ENCODE measurements around the gene CLMN. TPM values are rescaled to one million over a fixed set of nuclear protein-coding genes. Genes with fewer than 3 reads are reported as not detected.

The CLMN gene
- total and polyA plus RNA-seq, 2 experiments from 2014 or later = 3.2 to 5.7 TPM

DNA sequence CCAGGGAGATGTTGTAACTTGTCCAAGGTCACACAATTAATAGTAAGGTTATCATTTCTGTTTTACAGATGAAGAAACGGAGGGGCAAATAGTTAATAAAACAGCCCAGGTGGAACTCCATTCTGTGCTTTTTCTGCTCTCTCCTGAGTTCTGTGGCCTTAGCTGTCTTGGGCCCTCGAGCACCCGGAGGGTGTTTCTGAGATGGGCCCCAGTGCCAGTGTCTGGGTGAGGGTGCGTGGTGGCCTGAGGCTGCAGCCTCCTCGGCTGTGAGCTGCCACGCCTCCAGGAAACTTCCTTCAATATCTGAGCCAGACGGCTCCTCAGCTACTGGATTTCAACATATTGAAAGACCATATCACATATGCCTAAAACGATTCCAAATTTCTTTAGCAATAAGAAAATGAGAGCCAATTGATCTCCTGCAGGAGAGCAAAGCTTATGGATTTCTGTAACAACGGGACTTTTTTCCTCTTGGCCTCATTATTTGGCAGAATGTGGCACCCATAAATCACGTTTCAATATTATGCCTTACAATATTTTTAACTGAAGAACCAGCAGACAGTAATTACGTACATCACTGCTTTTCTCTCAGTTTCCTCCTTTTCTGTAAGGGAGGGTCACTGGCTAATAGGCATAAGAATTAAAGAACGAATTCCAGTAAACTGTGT, 87.6 kb downstream of the CLMN start (continued):
- TF ChIP-seq ZNF114 (CRISPR knock-in tag; IDR thresholded peaks at IDR 0.05) = no peak
- TF ChIP-seq, protein P1, sequence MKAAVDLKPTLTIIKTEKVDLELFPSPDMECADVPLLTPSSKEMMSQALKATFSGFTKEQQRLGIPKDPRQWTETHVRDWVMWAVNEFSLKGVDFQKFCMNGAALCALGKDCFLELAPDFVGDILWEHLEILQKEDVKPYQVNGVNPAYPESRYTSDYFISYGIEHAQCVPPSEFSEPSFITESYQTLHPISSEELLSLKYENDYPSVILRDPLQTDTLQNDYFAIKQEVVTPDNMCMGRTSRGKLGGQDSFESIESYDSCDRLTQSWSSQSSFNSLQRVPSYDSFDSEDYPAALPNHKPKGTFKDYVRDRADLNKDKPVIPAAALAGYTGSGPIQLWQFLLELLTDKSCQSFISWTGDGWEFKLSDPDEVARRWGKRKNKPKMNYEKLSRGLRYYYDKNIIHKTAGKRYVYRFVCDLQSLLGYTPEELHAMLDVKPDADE (IDR thresholded peaks at IDR 0.05) = no peak
- TF ChIP-seq ZNF331 (CRISPR knock-in tag; IDR thresholded peaks at IDR 0.05; ENCODE audit: low read depth) = no peak
- TF ChIP-seq, protein P2, sequence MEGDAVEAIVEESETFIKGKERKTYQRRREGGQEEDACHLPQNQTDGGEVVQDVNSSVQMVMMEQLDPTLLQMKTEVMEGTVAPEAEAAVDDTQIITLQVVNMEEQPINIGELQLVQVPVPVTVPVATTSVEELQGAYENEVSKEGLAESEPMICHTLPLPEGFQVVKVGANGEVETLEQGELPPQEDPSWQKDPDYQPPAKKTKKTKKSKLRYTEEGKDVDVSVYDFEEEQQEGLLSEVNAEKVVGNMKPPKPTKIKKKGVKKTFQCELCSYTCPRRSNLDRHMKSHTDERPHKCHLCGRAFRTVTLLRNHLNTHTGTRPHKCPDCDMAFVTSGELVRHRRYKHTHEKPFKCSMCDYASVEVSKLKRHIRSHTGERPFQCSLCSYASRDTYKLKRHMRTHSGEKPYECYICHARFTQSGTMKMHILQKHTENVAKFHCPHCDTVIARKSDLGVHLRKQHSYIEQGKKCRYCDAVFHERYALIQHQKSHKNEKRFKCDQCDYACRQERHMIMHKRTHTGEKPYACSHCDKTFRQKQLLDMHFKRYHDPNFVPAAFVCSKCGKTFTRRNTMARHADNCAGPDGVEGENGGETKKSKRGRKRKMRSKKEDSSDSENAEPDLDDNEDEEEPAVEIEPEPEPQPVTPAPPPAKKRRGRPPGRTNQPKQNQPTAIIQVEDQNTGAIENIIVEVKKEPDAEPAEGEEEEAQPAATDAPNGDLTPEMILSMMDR (conservative IDR thresholded peaks at IDR 0.05; ENCODE audit: low read depth in 2 of 2) = no peak
- no peak for TF ChIP-seq POLR2AphosphoS5 (IDR thresholded peaks at IDR 0.05; ENCODE audit: low read depth)
- no peak for TF ChIP-seq NANOG (IDR thresholded peaks at IDR 0.05; ENCODE audit: borderline replicate concordance)
- no peak for TF ChIP-seq STAT1 (IDR thresholded peaks at IDR 0.05; ENCODE audit: unreplicated experiment)
- TF ChIP-seq CREB1 (CRISPR knock-in tag; IDR thresholded peaks at IDR 0.05; ENCODE audit: low read depth) = no peak

DNA sequence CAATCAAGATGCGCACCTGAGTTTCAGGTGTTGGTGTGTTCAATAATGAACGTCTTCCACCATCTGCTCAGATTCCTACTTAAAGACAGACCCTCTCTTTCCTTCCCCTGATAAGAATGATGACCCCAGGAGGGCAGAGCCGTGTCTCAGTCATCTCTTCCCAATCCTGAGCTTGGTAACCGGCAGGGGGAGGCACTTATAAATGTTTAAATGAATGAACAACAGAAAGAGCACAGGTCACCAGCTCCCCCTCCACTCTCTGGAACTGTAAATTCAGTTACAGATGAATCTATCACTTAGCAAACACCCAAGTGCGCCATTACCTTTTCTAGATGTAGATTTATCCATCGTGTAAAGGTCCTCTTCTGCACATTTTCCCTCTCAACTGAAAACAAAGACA, 90.0 kb downstream of the CLMN start:
- Histone ChIP-seq H4K20me1 (replicated peaks; ENCODE audit: insufficient read depth) (no peaks in the 10 kb centered on the region), H3F3A (replicated peaks; ENCODE audit: low read depth) (no peaks in the 10 kb centered on the region), H3K4me1 (ENCODE audit: insufficient read depth) (no peaks in the 10 kb centered on the region; the same call in 1 of the 2 replicates), H3K9me2 (ENCODE audit: insufficient read depth) (no peaks in the 10 kb centered on the region), H3K36me3 (ENCODE audit: insufficient read depth) (no peaks in the 10 kb centered on the region), H3K27me3 (ENCODE audit: insufficient read depth) (no peaks in the 10 kb centered on the region), H3K4me3 (no peak overlapping the region), H3K27ac (ENCODE audit: low read depth) (no peak overlapping the region), H3K79me2 (replicated peaks; ENCODE audit: insufficient read depth) (no peaks in the 10 kb centered on the region), H3K4me2 (no peak overlapping the region), H2AFZ (no peak overlapping the region)
- DNase-seq (ENCODE audit: low spot score) = no peak
- Mint-ChIP-seq H3K27me3 (ENCODE audit: insufficient read depth, low read depth, poor library complexity) (peaks cover 2% of the 10 kb centered on the region), H3K27ac (no peak overlapping the region), H3K9me3 (no peaks in the 10 kb centered on the region), H3K36me3 (ENCODE audit: low read depth) (no peaks in the 10 kb centered on the region), H3K4me1 (peaks cover 19% of the 10 kb centered on the region), H3K4me3 (no peak overlapping the region)
- TF ChIP-seq EZH2 (IDR thresholded peaks at IDR 0.05; ENCODE audit: low read depth, unreplicated experiment) = no peak
- ATAC-seq = no peak

DNA sequence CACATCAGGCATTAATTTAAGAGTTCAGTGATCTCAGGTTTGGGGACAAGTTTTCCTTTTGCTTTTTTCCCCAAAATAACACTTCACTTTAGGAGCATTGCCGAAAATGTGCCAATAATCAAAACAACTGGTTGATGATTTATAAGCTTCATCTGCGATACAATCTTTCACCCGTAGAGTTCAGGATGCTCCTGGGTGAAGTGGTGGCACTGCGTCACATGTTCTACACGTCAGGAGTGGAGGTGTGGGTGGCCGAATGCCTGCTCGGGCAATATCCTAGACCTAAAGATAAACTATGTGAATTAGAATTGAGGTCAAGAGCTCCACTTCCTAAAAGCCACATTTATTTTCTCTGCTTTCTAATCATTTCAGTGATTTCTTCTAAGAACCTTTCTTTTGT, 91.5 kb downstream of the CLMN start:
- Mint-ChIP-seq H3K27ac (no peak overlapping the region), H3K36me3 (ENCODE audit: low read depth) (no peaks in the 10 kb centered on the region), H3K4me1 (peaks cover 19% of the 10 kb centered on the region), H3K27me3 (ENCODE audit: insufficient read depth, low read depth, poor library complexity) (no peaks in the 10 kb centered on the region), H3K9me3 (no peaks in the 10 kb centered on the region), H3K4me3 (no peak overlapping the region)
- Histone ChIP-seq H3K79me2 (replicated peaks; ENCODE audit: insufficient read depth) (no peaks in the 10 kb centered on the region), H3K36me3 (ENCODE audit: insufficient read depth) (no peaks in the 10 kb centered on the region), H3F3A (replicated peaks; ENCODE audit: low read depth) (no peaks in the 10 kb centered on the region), H3K27me3 (ENCODE audit: insufficient read depth) (no peaks in the 10 kb centered on the region), H3K4me1 (ENCODE audit: insufficient read depth) (no peaks in the 10 kb centered on the region), H2AFZ (no peak overlapping the region), H3K4me2 (no peak overlapping the region), H4K20me1 (replicated peaks; ENCODE audit: insufficient read depth) (no peaks in the 10 kb centered on the region), H3K9me2 (ENCODE audit: insufficient read depth) (no peaks in the 10 kb centered on the region), H3K4me3 (no peak overlapping the region), H3K27ac (ENCODE audit: low read depth) (no peak overlapping the region)
- no peak for TF ChIP-seq JUNB (IDR thresholded peaks at IDR 0.05; ENCODE audit: unreplicated experiment)
- no peak for TF ChIP-seq CREB1 (CRISPR knock-in tag; IDR thresholded peaks at IDR 0.05; ENCODE audit: low read depth)
- no peak for TF ChIP-seq POLR2AphosphoS5 (IDR thresholded peaks at IDR 0.05; ENCODE audit: low read depth)
- TF ChIP-seq EZH2phosphoT487 (IDR thresholded peaks at IDR 0.05; ENCODE audit: unreplicated experiment) = no peak
- no peak for TF ChIP-seq ZNF114 (CRISPR knock-in tag; IDR thresholded peaks at IDR 0.05)
- TF ChIP-seq, protein P3, sequence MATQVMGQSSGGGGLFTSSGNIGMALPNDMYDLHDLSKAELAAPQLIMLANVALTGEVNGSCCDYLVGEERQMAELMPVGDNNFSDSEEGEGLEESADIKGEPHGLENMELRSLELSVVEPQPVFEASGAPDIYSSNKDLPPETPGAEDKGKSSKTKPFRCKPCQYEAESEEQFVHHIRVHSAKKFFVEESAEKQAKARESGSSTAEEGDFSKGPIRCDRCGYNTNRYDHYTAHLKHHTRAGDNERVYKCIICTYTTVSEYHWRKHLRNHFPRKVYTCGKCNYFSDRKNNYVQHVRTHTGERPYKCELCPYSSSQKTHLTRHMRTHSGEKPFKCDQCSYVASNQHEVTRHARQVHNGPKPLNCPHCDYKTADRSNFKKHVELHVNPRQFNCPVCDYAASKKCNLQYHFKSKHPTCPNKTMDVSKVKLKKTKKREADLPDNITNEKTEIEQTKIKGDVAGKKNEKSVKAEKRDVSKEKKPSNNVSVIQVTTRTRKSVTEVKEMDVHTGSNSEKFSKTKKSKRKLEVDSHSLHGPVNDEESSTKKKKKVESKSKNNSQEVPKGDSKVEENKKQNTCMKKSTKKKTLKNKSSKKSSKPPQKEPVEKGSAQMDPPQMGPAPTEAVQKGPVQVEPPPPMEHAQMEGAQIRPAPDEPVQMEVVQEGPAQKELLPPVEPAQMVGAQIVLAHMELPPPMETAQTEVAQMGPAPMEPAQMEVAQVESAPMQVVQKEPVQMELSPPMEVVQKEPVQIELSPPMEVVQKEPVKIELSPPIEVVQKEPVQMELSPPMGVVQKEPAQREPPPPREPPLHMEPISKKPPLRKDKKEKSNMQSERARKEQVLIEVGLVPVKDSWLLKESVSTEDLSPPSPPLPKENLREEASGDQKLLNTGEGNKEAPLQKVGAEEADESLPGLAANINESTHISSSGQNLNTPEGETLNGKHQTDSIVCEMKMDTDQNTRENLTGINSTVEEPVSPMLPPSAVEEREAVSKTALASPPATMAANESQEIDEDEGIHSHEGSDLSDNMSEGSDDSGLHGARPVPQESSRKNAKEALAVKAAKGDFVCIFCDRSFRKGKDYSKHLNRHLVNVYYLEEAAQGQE (IDR thresholded peaks at IDR 0.05; ENCODE audit: unreplicated experiment) = no peak
- TF ChIP-seq NANOG (IDR thresholded peaks at IDR 0.05; ENCODE audit: borderline replicate concordance) = no peak
- TF ChIP-seq STAT1 (IDR thresholded peaks at IDR 0.05; ENCODE audit: unreplicated experiment) = no peak
- TF ChIP-seq EZH2 (IDR thresholded peaks at IDR 0.05; ENCODE audit: low read depth, unreplicated experiment) = no peak
- DNase-seq (ENCODE audit: low spot score) (no peak), ATAC-seq (no peak)
